Liver (tissue), 9 donors: ENCODE results near the gene NSUN4. TPM values are rescaled to one million over a fixed set of nuclear protein-coding genes. Genes with fewer than 3 reads are reported as not detected.

Experiments
- DNase-seq: peaks from one replicate; pipeline ENCODE4 v3.0.0-alpha.2; 2017; ENCODE audit warnings: low spot score
- H3K27ac ChIP-seq, 2 donors: one replicate each; pipeline ENCODE4 v1.7.0; 2013; ENCODE audit warnings: inconsistent platforms in 2 of 2, low read length in 2 of 2, control low read depth in 1 of 2, low read depth in 1 of 2, mild to moderate bottlenecking in 1 of 2
- H3K27me3 ChIP-seq, 4 donors: one replicate each; pipeline versions ENCODE4 v1.6.1 to v1.7.0; 2013; ENCODE audit warnings: low read length in 3 of 4, inconsistent platforms in 1 of 4, mild to moderate bottlenecking in 1 of 4, moderate library complexity in 1 of 4; ENCODE audit not compliant: control insufficient read depth in 4 of 4, insufficient read depth in 4 of 4
- H3K36me3 ChIP-seq, 4 donors: one replicate each; pipeline versions ENCODE4 v1.6.1 to v1.7.0; 2013; ENCODE audit warnings: low read length in 3 of 4, mild to moderate bottlenecking in 3 of 4, low read depth in 1 of 4, moderate library complexity in 1 of 4; ENCODE audit not compliant: control insufficient read depth in 4 of 4, insufficient read depth in 3 of 4
- H3K4me1 ChIP-seq, 4 donors: one replicate each; pipeline versions ENCODE4 v1.6.1 to v1.7.0; 2013; ENCODE audit warnings: low read length in 3 of 4, mild to moderate bottlenecking in 3 of 4, moderate library complexity in 1 of 4; ENCODE audit not compliant: control insufficient read depth in 4 of 4, insufficient read depth in 4 of 4
- H3K4me3 ChIP-seq, 3 donors: one replicate each; pipeline versions ENCODE4 v1.6.1 to v1.7.0; 2013; ENCODE audit warnings: low read length in 3 of 3, control low read depth in 1 of 3, low read depth in 1 of 3, mild to moderate bottlenecking in 1 of 3
- H3K9ac ChIP-seq, 2 donors: one replicate each; pipeline ENCODE4 v1.7.0; 2013; ENCODE audit warnings: low read length in 2 of 2, mild to moderate bottlenecking in 2 of 2, moderate library complexity in 2 of 2, control low read depth in 1 of 2, low read depth in 1 of 2
- H3K9me3 ChIP-seq, 4 donors: one replicate each; pipeline versions ENCODE4 v1.6.1 to v1.7.0; 2013; ENCODE audit warnings: low read length in 3 of 4; ENCODE audit not compliant: control insufficient read depth in 4 of 4
- EGR1 ChIP-seq, 2 donors: IDR thresholded peaks; 2 replicates each; pipeline ENCODE4 v1.6.1; 2016 to 2018; ENCODE audit warnings: antibody characterized with exemption in 2 of 2, low read depth in 2 of 2
- FOXA1 ChIP-seq: IDR thresholded peaks from 2 replicates; pipeline ENCODE4 v1.6.1; 2016; ENCODE audit warnings: antibody characterized with exemption
- FOXA2 ChIP-seq: IDR thresholded peaks from 2 replicates; pipeline ENCODE4 v1.6.1; 2016; ENCODE audit warnings: antibody characterized with exemption
- GABPA ChIP-seq, 2 donors: IDR thresholded peaks in 1 of 2; conservative IDR thresholded peaks in 1 of 2; 2 replicates each; pipeline ENCODE4 v1.6.1; 2016; ENCODE audit warnings: antibody characterized with exemption in 2 of 2, mild to moderate bottlenecking in 1 of 2, moderate library complexity in 1 of 2
- HNF4A ChIP-seq, 2 donors: conservative IDR thresholded peaks; 2 replicates each; pipeline ENCODE4 v1.6.1; 2016; ENCODE audit warnings: antibody characterized with exemption in 2 of 2, mild to moderate bottlenecking in 2 of 2
- HNF4G ChIP-seq: IDR thresholded peaks from 2 replicates; pipeline ENCODE4 v1.6.1; 2016; ENCODE audit warnings: antibody characterized with exemption
- JUND ChIP-seq, 2 donors: IDR thresholded peaks; 2 replicates each; pipeline ENCODE4 v1.6.1; 2016; ENCODE audit warnings: antibody characterized with exemption in 2 of 2
- NR2F2 ChIP-seq: IDR thresholded peaks from 2 replicates; pipeline ENCODE4 v1.6.1; 2016; ENCODE audit warnings: antibody characterized with exemption
- RAD21 ChIP-seq, 2 donors: IDR thresholded peaks; 2 replicates each; pipeline ENCODE4 v1.6.1; 2016; ENCODE audit warnings: antibody characterized with exemption in 2 of 2, mild to moderate bottlenecking in 2 of 2
- RXRA ChIP-seq, 2 donors: IDR thresholded peaks; 2 replicates each; pipeline ENCODE4 v1.6.1; 2017 to 2018; ENCODE audit warnings: antibody characterized with exemption in 2 of 2, mild to moderate bottlenecking in 1 of 2
- SP1 ChIP-seq: IDR thresholded peaks from 2 replicates; pipeline ENCODE4 v1.6.1; 2018; ENCODE audit warnings: antibody characterized with exemption, mild to moderate bottlenecking
- YY1 ChIP-seq: IDR thresholded peaks from 2 replicates; pipeline ENCODE4 v1.6.1; 2016; ENCODE audit warnings: antibody characterized with exemption, mild to moderate bottlenecking
- WGBS: extraction: QIAGEN DNeasy Blood & Tissue Kit; methylation state at CpG from one replicate; pipeline ENCODE4 v1.1.7; 2013; 5-methylcytosine and 5-hydroxymethylcytosine counted together
- polyA plus RNA-seq, 2 donors: library from polyadenylated mRNA; stranded (reverse) in 1 of 2; unstranded in 1 of 2; fragments of 200-250 nt in 1 of 2; fragments of >200 nt in 1 of 2; fragmentation: Nextera tagmentation in 1 of 2; extraction: Ambion mirVana in 1 of 2; gene quantifications; one replicate each; pipeline versions ENCODE4 v1.2.1 to v1.2.3, GENCODE V29; 2013 to 2015
- total RNA-seq, 2 donors: library from RNA; depleted of rRNA; stranded (reverse); fragments of >200 nt; gene quantifications; one replicate each; pipeline ENCODE4 v1.2.3, GENCODE V29; 2014
- TF ChIP-seq, protein P1 (sequence below): fragments of 150-350 bp; IDR thresholded peaks from 2 replicates; pipeline ENCODE4 v1.5.1; 2017; ENCODE audit warnings: improper control_type of control experiment, low read depth, low read length; ENCODE audit not compliant: missing input control
- TF ChIP-seq, protein P2 (sequence below): IDR thresholded peaks from 2 replicates; pipeline ENCODE4 v1.6.1; 2016; ENCODE audit warnings: antibody characterized with exemption
- TF ChIP-seq, protein P3 (sequence below): IDR thresholded peaks from 2 replicates; pipeline ENCODE4 v1.6.1; 2016; ENCODE audit warnings: antibody characterized with exemption
- TF ChIP-seq, protein P4 (sequence below): IDR thresholded peaks from 2 replicates; pipeline ENCODE4 v1.6.1; 2016; ENCODE audit warnings: antibody characterized with exemption, mild to moderate bottlenecking
- donor health status: healthy.
- donor health status: healthy.
- donor health status: healthy.
- donor health status: healthy.
- donor health status: healthy.

Gene NSUN4
- total and polyA plus RNA-seq, 4 donors = 7.0 to 17.2 (median 12.0) TPM

DNA sequence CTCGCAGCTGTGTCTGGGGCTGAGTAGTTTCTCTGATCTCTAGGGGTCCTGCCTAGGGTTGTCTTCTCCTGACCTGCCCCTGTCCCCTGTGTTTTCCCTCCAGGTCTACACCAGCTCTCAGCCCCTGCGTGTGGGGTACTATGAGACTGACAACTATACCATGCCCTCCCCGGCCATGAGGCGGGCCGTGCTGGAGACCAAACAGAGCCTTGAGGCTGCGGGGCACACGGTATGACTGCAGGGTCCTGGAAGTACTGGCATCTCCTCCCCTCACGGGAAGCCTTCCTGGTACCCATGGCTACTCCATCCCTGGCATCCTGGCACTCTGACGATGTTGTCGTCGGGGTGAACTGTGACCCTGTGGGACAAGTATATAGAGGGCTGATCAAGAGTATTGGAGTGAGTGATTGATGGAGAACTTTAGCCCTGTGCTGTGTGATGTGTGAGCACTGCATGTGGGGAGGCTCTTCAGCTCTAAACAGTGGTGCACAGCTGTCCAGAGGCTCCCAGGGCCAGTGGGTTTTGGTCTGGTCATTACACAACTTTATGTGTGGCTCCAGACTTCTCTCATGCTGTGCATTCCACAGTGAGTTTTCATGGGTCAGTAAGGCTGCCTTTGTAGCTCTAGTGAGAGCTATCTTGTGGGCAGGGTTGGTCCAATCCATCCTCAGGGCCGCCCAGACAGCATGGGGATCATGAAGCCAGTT lies 67.9 kb downstream of the NSUN4 start:
- DNase-seq = no peak
- Histone ChIP-seq H3K9me3 (no peaks in the 10 kb centered on the region), H3K9ac (no peak overlapping the region), H3K4me1 (peaks cover 0 to 3% (median 0%) of the 10 kb centered on the region in 4 donors), H3K4me3 (no peak overlapping the region), H3K27me3 (no peaks in the 10 kb centered on the region), H3K27ac (no peak overlapping the region), H3K36me3 (peaks cover 0 to 37% (median 14%) of the 10 kb centered on the region in 4 donors)
- no peak for TF ChIP-seq FOXA2
- TF ChIP-seq, protein P1, sequence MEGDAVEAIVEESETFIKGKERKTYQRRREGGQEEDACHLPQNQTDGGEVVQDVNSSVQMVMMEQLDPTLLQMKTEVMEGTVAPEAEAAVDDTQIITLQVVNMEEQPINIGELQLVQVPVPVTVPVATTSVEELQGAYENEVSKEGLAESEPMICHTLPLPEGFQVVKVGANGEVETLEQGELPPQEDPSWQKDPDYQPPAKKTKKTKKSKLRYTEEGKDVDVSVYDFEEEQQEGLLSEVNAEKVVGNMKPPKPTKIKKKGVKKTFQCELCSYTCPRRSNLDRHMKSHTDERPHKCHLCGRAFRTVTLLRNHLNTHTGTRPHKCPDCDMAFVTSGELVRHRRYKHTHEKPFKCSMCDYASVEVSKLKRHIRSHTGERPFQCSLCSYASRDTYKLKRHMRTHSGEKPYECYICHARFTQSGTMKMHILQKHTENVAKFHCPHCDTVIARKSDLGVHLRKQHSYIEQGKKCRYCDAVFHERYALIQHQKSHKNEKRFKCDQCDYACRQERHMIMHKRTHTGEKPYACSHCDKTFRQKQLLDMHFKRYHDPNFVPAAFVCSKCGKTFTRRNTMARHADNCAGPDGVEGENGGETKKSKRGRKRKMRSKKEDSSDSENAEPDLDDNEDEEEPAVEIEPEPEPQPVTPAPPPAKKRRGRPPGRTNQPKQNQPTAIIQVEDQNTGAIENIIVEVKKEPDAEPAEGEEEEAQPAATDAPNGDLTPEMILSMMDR = no peak
- no peak for TF ChIP-seq HNF4G
- no peak for TF ChIP-seq EGR1 (IDR thresholded peaks at IDR 0.05; ENCODE audit: low read depth in 2 of 2)
- 96% methylated on average over 12 of the region's 12 CpGs for WGBS

- no peak for DNase-seq
- Histone ChIP-seq H3K36me3 (peaks cover 0 to 40% (median 17%) of the 10 kb centered on the region in 4 donors), H3K27ac (no peak overlapping the region), H3K9me3 (no peaks in the 10 kb centered on the region), H3K27me3 (no peaks in the 10 kb centered on the region), H3K9ac (no peak overlapping the region), H3K4me1 (peaks cover 0 to 3% (median 0%) of the 10 kb centered on the region in 4 donors), H3K4me3 (no peak overlapping the region)
- TF ChIP-seq NR2F2 (no peak), HNF4A (conservative IDR thresholded peaks at IDR 0.05) (no peak), HNF4G (no peak), SP1 (no peak), YY1 (no peak), FOXA2 (no peak), JUND (IDR thresholded peaks at IDR 0.05) (no peak), RXRA (IDR thresholded peaks at IDR 0.05) (no peak), RAD21 (IDR thresholded peaks at IDR 0.05) (no peak), GABPA (IDR thresholded peaks at IDR 0.05 in 1 of 2, conservative IDR thresholded peaks at IDR 0.05 in 1 of 2) (no peak), FOXA1 (no peak)
- TF ChIP-seq, protein P2, sequence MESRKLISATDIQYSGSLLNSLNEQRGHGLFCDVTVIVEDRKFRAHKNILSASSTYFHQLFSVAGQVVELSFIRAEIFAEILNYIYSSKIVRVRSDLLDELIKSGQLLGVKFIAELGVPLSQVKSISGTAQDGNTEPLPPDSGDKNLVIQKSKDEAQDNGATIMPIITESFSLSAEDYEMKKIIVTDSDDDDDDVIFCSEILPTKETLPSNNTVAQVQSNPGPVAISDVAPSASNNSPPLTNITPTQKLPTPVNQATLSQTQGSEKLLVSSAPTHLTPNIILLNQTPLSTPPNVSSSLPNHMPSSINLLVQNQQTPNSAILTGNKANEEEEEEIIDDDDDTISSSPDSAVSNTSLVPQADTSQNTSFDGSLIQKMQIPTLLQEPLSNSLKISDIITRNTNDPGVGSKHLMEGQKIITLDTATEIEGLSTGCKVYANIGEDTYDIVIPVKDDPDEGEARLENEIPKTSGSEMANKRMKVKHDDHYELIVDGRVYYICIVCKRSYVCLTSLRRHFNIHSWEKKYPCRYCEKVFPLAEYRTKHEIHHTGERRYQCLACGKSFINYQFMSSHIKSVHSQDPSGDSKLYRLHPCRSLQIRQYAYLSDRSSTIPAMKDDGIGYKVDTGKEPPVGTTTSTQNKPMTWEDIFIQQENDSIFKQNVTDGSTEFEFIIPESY = no peak
- TF ChIP-seq, protein P1 = no peak
- TF ChIP-seq, protein P3, sequence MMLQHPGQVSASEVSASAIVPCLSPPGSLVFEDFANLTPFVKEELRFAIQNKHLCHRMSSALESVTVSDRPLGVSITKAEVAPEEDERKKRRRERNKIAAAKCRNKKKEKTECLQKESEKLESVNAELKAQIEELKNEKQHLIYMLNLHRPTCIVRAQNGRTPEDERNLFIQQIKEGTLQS = no peak
- TF ChIP-seq, protein P4, sequence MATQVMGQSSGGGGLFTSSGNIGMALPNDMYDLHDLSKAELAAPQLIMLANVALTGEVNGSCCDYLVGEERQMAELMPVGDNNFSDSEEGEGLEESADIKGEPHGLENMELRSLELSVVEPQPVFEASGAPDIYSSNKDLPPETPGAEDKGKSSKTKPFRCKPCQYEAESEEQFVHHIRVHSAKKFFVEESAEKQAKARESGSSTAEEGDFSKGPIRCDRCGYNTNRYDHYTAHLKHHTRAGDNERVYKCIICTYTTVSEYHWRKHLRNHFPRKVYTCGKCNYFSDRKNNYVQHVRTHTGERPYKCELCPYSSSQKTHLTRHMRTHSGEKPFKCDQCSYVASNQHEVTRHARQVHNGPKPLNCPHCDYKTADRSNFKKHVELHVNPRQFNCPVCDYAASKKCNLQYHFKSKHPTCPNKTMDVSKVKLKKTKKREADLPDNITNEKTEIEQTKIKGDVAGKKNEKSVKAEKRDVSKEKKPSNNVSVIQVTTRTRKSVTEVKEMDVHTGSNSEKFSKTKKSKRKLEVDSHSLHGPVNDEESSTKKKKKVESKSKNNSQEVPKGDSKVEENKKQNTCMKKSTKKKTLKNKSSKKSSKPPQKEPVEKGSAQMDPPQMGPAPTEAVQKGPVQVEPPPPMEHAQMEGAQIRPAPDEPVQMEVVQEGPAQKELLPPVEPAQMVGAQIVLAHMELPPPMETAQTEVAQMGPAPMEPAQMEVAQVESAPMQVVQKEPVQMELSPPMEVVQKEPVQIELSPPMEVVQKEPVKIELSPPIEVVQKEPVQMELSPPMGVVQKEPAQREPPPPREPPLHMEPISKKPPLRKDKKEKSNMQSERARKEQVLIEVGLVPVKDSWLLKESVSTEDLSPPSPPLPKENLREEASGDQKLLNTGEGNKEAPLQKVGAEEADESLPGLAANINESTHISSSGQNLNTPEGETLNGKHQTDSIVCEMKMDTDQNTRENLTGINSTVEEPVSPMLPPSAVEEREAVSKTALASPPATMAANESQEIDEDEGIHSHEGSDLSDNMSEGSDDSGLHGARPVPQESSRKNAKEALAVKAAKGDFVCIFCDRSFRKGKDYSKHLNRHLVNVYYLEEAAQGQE = no peak
- WGBS = 96% methylated on average over 1 of the region's 1 CpG
These were observed 68.4 kb downstream of the NSUN4 start for GRCh38 chr1:46409063-46409372.
